ENCODE data around the gene RABL6. TPM values are rescaled to one million over a fixed set of nuclear protein-coding genes. Genes with fewer than 3 reads are reported as not detected.
A peak's percentile ranks its signal among the peaks of the same experiment; 100 is the strongest.
"Not testable (repeated sequence)": the region's sequence is repeated elsewhere in the genome, so short reads cannot be mapped to it uniquely, and the experiment has no call there.

The RABL6 gene
- total RNA-seq, 1 donor from 2014 or later, result 51.1 TPM

DNA sequence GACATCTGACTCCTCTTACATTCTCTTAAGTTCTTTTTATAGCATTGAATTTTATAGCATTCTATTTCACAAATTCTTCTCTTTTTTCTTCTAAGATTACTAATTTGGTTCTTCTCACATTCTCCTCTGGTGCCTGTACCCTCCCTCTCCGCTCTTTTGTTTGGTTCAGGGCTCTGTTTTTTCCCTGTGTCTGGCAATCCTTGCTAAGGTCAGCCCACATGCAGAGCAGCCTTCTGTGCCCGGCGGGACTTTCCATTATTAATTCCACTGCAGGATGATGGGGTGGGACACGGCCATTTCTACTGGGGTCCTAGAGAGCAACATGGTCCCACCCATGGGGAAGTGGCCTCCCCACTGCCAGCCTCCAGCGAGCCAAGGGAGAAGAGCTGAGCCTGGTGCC lies 68.7 kb downstream of the RABL6 start:
- no peak for DNase-seq (ENCODE audit: low read depth in 2 of 2)

DNA sequence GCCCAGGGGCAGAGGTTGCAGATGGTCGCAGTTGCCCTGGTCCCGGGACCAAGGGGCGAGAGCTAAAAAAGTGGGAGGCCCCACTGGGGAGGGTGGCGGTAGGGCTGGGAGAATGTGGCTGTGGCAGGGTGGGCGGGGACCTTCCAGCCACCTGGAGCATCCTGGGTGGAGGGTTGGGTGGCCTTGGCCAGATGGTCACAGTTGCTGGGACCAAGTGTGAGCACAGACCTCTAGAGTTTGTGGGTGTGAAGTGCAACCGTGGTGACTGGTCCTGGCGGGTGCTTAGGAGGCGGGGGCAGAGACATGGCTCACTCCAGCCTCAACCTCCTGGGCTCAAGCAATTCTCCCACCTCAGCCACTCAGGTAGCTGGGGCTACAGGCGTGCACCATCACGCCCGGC lies 72.9 kb downstream of the RABL6 start:
- DNase-seq (ENCODE audit: low read depth in 2 of 2), result no peak

DNA sequence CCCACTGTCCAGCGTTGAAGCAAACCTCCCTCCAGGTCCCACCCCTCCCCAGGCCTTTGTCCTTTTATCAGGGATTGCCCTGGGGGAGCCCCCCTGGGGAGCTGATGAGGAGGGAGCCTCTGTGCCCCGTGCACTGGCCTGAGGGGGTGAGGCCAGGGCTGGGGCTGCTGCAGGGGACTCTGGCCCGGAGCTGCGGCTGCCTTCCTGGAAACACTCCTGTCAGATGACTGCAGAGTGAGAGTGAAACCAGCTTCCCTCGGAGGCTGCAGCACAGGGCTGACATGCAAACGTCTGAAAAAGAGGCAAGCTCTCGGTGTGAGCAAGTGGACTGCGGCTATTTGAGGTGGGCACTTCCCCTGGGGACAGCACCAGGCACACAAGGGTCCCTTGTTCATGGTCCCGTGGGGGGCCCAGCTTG lies 74.0 kb downstream of the RABL6 start:
- DNase-seq (ENCODE audit: low read depth in 2 of 2), result no peak

DNA sequence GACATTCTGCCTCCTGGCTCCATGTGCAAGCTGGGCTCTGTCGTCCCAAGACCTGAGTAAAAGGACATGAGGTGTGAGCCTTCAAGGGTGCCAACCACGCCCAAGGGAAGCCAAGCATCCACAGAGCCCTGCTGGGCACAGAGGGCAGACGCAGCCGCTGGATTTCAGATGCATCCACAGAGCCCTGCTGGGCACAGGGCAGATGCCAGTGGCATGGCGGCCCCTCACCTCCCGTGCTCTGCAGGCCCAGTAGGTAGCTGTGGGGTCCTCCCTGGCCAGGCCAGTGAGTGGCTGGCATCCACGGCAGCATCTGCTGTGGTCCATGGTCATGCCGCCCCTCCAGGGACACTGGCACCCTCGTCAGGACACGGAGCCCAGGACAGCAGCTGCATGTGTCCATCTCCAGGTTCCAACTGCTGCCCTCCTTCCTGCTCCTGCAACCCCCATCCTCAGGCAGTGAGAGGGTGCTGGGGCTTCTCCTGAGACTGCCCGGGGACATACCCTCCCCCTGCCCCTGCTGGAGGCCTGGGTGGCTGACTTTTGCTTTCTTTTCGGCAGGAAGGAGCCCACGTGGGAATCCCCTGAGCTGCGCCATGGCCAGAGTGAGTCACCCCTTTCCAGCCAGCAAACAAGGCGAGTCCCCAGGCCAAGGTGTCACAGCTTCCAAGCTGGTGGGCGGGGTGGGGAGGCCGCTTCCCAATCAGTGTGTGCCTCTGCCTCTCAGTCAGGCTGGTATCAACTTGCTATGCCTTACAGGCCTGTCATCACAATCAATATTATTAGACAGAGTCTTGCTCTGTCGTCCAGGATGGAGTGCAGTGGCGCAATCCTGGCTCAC lies 74.6 kb downstream of the RABL6 start:
- peak; percentile 81 to 87 for DNase-seq (ENCODE audit: low read depth in 2 of 2)

DNA sequence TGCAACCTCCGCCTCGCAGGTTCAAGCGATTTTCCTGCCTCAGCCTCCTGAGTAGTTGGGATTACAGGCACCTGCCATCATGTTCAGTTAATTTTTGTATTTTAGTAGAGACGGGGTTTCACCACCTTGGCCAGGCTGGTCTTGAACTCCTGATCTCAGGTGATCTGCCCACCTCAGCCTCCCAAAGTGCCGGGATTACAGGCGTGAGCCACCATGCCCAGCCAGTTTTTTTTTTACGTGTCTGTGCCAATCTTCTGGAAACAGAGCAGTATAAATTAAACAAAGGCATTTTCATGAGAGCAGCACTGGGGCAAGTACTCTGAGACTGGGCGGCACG lies 75.2 kb downstream of the RABL6 start:
- DNase-seq (ENCODE audit: low read depth in 2 of 2), result not testable (repeated sequence)

DNA sequence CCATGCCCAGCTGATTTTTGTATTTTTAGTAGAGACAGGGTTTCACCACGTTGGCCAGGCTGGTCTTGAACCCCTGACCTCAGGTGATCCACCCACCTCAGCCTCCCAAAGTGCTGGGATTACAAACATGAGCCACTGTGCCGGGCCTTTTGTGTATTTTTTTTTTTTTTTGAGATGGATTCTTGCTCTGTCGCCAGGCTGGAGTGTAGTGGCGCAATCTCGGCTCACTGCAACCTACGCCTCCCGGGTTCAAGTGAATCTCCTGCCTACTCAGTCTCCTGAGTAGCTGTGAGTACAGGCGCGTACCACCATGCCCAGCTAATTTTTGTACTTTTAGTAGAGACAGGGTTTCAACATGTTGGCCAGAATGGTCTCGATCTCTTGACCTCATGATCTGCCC lies 75.9 kb downstream of the RABL6 start:
- DNase-seq (ENCODE audit: low read depth in 2 of 2), result not testable (repeated sequence)

DNA sequence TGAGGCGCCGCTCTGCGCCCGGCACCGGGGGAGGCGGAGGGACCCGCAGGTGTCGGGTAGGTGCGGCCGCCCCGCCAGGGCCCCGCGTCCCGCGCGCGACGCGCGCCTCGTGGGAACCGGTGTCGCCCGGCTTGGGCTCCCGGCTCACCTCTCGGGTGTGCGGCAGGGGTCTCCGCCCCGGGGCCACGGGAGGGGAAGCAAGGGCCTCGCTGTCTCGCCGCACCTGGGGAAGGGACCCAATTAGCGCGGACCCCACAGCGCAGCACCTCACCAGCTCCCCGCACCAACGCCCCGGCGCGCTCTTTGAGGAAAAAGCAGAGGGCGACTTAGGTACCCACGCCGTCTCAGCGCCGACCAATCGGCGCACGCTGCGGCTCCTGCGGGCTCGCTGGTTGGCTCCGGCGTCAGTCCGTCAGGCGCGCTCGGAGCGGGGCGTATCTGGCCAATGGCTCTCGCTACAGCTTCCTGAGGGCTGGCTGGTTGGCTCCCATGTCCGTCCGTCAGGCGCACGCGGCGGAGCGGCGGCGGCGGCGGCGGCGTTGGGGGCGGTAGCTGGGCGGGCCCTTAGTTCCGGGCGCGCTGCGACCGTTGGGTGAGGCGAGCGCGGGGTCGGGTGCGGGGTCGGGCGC lies 78.3 kb downstream of the RABL6 start, which contains the start of gene TRAF2:
Gene TRAF2 (plus strand): TSS at position 567 of the 629 bp plus-strand sequence. CDS start 12,225 bp downstream, outside the sequence.
- DNase-seq (ENCODE audit: low read depth in 2 of 2), result peak; percentile 98 to 100

DNA sequence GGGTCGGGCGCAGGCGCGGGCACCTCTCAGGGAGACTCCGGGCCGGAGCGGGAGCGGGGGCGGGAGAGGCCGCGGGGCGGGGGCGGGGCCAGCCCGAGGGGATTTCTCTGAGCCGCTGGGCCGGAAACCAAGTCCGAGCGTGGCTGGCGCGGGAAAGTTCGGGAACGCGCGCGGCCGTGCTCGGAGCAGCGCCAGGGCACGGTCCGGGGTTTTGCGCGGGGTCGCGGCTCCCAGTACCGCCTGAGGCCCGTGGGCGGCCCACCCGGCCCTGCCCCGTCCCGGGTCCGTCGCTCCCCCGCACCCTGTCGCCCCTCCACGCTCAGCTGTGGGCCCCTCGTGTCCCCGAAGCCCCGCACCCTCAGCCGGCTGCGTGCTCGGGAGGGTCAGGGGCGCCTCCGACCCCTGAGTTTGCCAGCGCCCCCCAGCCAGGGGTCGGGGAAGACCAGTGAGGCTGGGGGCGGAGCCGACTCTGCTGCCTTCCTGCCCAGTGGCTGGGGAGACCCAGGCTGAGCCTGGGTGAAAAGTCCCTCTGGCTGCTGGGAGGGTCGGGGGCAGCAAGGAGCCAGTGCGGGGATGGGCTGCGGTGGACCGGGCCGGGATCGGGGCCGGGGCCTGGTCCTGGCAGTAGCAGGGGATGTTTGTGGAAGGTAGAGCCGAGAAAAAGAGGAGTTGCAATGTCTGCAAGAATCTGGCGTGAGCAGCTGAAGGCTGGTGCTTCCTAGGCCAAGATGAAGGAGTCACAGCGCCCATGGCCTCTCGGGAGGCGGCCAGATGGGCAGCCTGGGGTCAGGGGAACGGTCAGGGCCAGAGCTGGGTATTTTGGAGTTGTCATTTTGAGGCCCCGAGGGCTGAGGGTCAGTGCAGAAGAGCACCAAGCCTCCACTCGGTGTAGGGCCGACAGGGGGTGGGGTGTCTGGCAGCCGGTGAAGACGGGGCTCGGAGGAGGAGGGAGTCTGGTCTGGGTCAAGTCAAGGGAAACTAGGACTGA lies 79.2 kb downstream of the RABL6 start:
- DNase-seq (ENCODE audit: low read depth in 2 of 2), result peak in 1 of 2 donors; percentile 60

DNA sequence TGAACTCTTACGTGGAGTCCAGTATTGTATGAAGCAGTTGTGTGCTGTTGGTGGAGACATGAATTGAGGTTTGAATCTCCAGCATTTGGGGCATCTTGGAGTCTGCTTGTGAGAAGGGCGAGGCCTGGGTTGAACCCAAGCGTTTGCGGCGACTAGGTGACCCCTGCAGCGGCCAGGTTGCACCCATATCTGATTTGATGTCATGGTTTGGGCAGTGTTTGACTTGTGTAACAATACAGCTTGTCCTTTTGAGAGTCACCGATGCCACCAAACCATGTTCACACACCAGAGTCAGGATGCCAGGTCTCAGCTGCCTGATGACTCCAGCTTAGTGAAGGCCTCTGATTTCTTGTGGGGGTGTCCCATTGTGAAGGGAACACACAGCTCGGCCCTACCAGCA lies 80.7 kb downstream of the RABL6 start:
- no peak for DNase-seq (ENCODE audit: low read depth in 2 of 2)

DNA sequence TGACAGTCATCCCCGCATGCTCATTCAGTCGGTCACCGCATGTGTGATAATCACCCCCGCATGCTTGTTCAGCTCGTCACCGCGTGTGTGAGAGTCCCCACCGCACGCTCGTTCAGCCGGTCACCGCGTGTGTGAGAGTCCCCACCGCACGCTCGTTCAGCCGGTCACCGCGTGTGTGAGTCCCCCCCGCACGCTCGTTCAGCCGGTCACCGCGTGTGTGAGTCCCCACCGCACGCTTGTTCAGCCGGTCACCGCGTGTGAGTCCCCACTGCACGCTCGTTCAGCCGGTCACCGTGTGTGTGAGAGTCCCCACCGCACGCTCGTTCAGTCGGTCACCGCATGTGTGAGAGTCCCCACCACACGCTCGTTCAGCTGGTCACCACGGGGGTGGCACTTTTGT lies 82.1 kb downstream of the RABL6 start:
- DNase-seq (ENCODE audit: low read depth in 2 of 2), result no peak

DNA sequence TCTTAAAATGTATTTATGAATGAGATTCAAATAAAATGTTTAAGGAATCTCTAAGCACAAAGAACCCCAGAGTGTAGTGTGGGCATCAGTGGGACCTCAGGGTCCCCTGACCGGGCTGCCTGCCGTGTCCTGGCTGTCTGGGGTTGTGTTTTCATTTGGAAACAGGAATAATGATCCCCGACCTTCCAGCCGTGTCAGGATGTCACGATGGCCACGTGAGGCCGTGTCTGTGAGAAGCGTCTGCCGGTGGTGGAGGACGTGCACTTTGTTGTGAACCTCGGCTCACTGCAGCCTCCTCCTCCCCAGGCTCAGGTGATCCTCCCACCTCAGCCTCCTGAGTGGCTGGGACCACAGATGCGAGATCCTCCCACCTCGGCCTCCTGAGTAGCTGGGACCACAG lies 82.9 kb downstream of the RABL6 start:
- DNase-seq (ENCODE audit: low read depth in 2 of 2), result no peak

Other genes starting within 250 kb of the RABL6 start
- 330 and 460 TPM in 2 replicates for gene EGFL7, start 145.0 kb upstream of the RABL6 start, total RNA-seq
- gene AGPAT2, start 120.5 kb upstream of the RABL6 start, total RNA-seq, result 38.3 and 47.9 TPM in 2 replicates
- 70.8 and 93.8 TPM in 2 replicates for gene DIPK1B, start 95.4 kb upstream of the RABL6 start, total RNA-seq
- 0.13 TPM in 1 of 2 replicates, not detected in the other for gene LCN10, start 65.0 kb upstream of the RABL6 start, total RNA-seq
- gene LCN6, start 59.4 kb upstream of the RABL6 start, total RNA-seq, result 0.13 TPM in 1 of 2 replicates, not detected in the other
- gene LCN8, start 49.7 kb upstream of the RABL6 start, total RNA-seq, result not detected in 2 replicates
- gene LCN15, start 43.4 kb upstream of the RABL6 start, total RNA-seq, result 0.13 TPM in 1 of 2 replicates, not detected in the other
- gene TMEM141, start 16.6 kb upstream of the RABL6 start, total RNA-seq, result 54.1 and 58.8 TPM in 2 replicates
- gene CCDC183, start 11.6 kb upstream of the RABL6 start, total RNA-seq, result 0.26 and 0.51 TPM in 2 replicates
- 0.51 and 0.89 TPM in 2 replicates for gene AJM1, start 34.5 kb downstream of the RABL6 start, total RNA-seq
- gene PHPT1, start 41.5 kb downstream of the RABL6 start, total RNA-seq, result 207 and 242 TPM in 2 replicates
- gene MAMDC4, start 44.4 kb downstream of the RABL6 start, total RNA-seq, result 0.64 and 1.1 TPM in 2 replicates
- gene EDF1, start 58.4 kb downstream of the RABL6 start, total RNA-seq, result 236 and 240 TPM in 2 replicates
- 13.0 and 21.9 TPM in 2 replicates for gene TRAF2, start 78.6 kb downstream of the RABL6 start, total RNA-seq
- 130 and 218 TPM in 2 replicates for gene FBXW5, start 136.8 kb downstream of the RABL6 start, total RNA-seq
- 0.51 and 0.77 TPM in 2 replicates for gene C8G, start 137.3 kb downstream of the RABL6 start, total RNA-seq
- not detected in 2 replicates for gene LCN12, start 144.3 kb downstream of the RABL6 start, total RNA-seq
- 0.13 and 0.25 TPM in 2 replicates for gene PTGDS, start 169.6 kb downstream of the RABL6 start, total RNA-seq
- gene LCNL1, start 175.0 kb downstream of the RABL6 start, total RNA-seq, result not detected in 2 replicates
- gene PAXX, start 184.5 kb downstream of the RABL6 start, total RNA-seq, result 6.7 and 8.5 TPM in 2 replicates
- not detected in 2 replicates for gene CLIC3, start 188.6 kb downstream of the RABL6 start, total RNA-seq
- 4.5 and 9.9 TPM in 2 replicates for gene ABCA2, start 220.3 kb downstream of the RABL6 start, total RNA-seq
- not detected in 2 replicates for gene FUT7, start 224.1 kb downstream of the RABL6 start, total RNA-seq
- 10.0 and 14.4 TPM in 2 replicates for gene NPDC1, start 238.2 kb downstream of the RABL6 start, total RNA-seq
- not detected in 2 replicates for gene ENTPD2, start 246.1 kb downstream of the RABL6 start, total RNA-seq